T-helper 1 cell (primary cell): ENCODE results near the gene LCN1.
"Not testable (repeated sequence)": the region's sequence is repeated elsewhere in the genome, so short reads cannot be mapped to it uniquely, and the experiment has no call there.

ENCODE experiments used
- DNase-seq, 5 donors: peaks; one replicate each; pipeline ENCODE4 v3.0.0-alpha.2; 2012 to 2020

Gene LCN1

DNA sequence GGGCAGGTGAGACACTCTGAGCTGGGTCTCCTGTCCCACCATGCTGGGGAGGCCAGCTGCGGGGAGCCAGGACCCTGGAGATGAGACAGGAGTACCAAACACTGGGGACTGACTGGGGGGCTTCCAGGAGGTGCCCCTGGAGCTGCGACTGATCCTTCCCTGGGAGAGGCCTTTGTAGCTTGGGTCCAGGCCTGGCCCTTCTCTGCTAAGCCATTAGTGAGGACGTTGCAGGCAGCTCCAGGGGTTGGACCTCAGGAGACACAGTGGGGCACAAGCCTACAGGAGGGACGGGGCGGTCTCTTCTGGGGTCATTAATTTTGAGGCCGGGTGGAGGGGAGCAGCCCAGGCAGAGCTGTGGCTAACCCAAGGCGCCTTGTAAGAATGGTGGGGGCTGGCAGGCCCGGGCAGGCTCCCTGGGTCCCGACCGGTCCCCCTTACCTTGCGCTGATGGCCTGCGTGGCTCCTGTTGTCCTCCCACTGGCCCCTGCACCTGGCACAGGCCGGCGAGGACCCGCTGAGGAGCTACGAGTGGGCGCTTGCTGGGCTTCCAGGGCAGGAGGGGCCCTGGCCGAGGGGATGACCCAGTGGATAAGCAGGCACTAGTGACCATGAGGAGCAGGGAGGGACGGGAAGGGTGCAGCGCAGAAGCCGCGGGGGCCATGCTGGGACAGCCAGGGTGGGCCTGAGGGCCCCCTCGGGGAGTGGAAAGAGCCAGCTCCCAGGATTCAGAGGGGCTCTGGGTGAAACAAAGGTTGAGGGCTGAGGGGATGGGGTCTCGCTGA lies 15.6 kb upstream of the LCN1 start:
- DNase-seq, result no peak

GRCh38 chr9:135506327-135507103 lies 14.7 kb upstream of the LCN1 start:
- DNase-seq, result no peak

DNA sequence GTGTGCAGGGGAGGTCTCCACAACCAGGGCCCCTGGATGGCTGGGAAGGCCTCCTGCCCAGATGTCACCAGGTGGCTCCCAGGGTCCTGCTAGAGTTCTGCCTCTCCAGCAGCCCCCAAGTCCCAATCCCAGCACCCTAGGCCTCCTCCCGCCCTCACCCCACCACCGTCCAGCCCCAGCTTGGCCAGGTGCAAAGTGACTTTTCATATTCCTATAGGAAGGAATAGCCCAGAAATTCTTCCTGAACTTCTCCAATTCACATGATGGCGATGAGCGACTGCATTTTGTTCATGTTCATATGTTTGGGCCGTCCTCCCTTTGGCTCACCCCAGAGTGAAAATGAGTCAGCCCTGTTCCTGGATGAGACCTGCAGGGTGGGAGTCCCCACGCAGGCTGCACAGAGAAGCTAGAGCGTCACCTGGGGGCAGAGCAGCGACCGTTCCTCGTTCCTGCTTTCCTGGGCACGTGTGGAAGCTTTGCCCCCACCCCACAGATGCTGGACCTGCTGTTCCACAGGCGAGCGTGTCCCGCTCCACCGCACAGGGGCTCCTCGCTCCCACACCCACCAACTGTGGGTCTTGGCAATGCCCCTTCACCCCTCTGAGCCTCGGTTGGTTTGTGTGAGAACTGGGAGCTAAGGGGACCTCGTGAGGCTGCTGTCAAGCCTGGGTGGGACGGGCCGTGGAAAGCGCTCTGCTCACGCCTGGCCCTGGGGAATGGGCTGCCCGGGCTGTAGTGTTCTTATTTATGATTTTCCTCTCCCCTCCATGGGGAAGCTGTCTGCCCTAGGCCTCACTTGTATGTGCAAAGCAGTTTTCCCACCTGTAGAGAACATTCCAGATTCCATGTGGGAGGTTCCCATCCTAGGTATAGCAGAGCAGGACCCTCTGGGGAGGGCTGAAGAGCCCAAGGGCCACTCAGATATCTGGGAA lies 13.9 kb upstream of the LCN1 start:
- DNase-seq, result no peak

DNA sequence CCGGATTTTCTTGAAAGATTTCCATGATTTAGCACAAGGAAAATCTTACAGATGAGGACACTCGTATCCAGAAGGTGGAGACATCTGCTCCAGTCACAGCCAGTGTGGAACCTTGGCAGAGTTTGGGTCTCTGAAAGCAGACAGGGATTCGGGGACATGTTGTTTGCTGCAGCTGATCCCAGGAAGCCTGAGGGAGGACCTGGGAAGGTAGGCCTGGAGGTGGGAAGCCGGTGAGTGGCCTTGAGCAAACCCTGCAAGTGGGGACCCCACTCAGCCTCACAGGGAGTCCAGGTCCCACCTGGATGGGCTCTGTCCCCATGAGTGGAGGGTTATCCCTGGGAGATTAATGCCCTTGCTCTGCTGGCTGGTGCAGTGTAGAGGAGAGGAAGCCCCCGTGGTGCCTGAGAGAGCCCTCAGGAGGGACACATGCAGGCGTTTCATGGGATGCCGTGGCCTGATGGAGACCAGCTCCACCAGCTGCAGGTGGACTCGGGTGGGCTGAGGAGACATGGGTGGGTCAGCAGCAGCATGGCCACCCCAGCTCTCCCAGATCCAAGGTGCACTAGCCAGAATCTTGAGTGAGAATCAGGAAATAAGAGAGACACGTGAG lies 12.9 kb upstream of the LCN1 start:
- DNase-seq, result no peak

DNA sequence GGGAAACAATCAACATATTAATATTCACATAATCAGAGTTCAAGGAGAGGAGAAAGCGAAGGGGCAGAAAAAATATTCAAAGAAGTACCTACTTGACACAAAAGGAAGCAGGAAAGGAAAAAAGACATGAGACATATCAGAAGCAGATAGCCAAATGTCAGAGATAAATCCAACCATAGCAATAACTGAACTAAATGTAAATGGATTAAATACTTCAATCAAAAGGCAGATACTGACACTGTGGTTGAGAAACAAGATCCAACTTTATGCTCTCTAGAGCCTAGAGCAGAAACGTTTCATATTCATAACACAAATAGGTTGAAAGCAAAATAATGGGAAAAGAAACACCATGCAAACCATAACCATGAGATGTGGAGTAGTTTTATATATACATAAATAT lies 11.8 kb upstream of the LCN1 start:
- DNase-seq, result no peak

DNA sequence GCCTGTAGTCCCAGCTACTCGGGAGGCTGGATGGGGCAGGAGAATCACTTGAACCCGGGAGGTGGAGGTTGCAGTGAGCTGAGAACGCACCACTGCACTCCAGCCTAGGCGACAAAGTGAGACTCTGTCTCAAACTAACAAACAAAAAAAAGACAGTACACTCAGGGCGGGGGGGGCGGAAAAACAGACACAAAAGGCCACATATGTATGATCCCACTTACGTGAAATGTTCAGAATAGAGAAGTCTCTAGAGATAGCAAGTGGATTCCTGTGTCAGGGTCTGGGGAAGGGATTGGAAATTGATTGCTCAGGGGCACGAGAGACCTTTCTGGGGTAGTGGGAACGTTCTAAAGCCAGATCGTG lies 9.0 kb upstream of the LCN1 start:
- DNase-seq, result no peak

DNA sequence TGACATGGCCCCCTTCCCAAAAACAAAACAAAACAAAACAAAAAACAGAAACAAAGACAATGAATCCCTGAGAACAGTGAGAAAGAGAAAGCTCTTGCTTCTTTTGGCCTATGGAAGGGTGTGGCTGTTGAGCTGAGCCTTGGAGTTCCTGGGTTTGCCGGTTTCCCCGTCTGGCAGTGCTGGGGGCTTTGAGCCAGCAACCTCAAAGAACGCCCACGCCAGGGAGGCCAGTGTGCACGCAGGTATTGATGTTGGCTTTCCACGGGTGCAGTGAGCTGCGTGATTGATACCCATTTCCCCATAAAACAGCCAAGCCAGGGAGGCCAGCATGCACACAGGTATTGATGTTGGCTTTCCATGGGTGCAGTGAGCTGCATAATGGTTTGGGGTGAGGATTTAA lies 8.3 kb upstream of the LCN1 start:
- no peak for DNase-seq

GRCh38 chr9:135513351-135513846 lies 7.8 kb upstream of the LCN1 start:
- no peak for DNase-seq

GRCh38 chr9:135513906-135514305 lies 7.3 kb upstream of the LCN1 start:
- DNase-seq, result not testable (repeated sequence)

DNA sequence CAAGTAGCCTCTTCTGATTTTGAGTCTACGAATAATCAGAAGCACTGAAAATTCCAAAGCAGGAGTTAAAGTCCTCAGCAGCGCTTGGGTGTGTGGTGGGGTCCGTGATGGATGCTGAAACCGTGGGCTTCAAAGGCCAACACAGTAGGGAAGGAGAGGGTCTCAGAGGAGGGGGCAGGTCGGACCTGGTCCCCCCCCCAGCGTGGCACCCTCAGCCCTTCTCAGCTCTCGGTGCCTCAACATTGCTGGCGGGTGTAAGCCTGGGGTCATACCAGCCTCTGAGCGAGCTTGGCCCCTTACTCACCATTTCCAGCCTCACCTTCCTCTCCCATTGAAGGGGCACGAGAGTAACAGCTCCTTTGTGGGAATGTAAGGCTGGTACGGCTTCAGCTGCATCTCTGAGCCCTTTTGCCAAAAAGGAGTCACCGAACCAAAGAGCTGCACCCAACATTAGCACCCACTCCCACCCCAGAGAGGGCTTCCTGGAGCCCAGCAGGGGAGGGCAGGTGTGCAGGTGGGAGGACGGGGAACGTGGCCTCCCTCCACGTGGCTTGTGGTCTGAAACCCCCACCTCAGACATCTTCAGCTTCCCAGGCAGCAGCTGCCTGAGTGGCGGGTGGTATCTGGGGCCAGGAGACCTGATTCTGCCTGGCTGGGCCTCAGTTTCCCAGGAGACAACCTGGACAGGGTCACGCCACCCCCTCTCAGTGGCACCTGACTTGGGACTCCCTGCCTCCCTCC lies 6.7 kb upstream of the LCN1 start:
- no peak for DNase-seq

DNA sequence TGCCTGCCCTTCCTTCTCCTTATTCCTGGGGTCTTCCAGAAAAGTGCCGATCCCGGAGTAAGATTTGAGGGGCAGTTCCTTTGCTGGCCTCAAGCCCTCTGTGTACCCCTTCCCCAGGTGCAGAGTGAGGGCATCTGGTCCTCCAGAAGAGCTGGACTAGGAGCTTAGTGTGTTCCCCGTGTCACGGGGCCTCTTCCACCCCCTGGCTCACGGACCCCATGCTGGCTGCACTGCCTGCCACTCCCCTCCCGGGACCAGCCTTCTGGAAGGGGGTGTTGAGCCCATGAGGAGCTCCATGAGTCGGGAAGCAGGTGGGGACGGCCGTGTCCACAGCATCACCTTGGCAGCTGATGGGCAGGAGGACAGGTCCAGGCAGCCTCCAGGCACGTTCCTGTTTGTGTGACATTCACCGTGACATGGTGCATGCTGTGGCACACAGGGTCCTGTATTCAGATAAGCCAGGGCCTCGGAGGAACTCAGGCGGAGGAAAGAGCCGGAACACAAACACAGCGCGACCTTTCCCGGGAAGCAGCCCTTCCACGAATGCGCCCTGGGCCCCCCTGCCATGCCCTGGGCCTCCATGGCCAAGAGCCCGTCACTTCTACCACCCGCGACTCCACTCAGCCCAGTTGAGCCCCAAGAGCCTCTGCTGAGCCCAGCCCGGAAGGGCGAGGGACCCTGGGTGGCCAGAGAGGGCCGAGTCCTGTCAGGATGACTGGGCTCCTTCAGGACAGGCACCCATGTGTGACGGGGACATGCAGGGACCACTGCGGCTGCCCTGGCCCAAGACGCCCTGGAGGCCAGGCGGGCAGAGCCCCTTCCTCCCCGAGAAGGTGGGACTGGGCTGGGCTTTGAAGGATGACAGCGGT lies 5.9 kb upstream of the LCN1 start:
- no peak for DNase-seq

DNA sequence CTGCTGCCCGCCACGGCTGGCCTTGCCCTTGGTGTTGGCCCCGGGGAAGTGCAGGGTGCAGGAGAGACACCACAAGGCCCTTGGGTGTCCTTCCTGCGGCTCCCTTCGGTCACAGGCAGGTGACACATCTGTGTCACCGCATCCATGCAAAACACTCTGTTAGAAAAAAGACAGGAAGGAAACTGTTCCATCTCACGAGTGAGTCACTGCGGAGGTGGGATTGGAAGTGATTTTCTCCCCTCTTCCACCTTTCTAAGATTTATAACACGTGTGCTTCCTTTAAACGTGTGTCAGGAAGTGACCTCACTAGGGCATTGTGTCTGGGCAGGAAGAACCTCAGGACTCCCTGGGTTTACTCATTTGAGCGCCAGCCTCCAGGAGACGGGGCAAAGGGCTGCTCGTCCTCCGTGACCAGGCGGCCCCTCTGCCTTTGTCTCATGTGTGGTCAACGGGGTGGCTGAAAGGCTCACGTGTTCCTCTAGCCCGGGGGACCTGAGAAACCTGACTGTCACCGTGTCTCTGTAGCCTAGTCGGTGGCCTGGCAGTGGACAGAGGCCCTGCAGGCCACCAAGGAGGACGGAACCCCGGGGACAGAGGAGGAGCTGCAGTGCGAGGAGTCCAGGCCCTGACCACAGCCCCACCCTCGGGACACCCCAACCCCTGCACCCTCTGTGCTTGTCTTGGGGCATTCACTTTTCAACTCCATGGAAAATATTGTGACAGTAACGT lies 4.9 kb upstream of the LCN1 start:
- DNase-seq, result no peak

- DNase-seq, result no peak
These were observed 3.8 kb upstream of the LCN1 start for GRCh38 chr9:135517407-135517822.

- DNase-seq, result no peak
These were observed 1.9 kb upstream of the LCN1 start for GRCh38 chr9:135519179-135519971.

DNA sequence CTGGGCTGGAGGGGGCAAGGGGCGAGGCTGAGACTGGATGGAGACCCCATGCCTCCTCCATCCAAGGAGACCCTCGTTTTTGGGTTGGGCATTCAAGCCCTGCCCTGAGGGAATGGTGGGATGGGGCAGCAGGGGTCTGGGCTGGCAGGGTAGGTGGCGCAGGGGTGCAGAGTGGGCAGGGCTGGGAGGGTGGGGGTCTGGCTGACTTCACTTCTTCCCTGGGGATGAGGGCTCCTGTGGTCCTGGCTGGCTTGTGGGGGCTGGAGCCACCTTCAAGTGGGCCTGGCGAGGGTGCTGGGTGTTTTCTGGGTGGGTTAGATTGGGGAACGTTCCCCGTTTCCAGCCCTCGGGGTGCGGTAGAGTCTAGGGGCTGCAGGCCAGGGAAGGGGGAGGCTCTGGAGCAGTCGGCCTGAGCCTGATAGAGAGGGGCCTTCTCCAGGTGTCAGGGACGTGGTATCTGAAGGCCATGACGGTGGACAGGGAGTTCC lies 412 bp downstream of the LCN1 start:
- no peak for DNase-seq

DNA sequence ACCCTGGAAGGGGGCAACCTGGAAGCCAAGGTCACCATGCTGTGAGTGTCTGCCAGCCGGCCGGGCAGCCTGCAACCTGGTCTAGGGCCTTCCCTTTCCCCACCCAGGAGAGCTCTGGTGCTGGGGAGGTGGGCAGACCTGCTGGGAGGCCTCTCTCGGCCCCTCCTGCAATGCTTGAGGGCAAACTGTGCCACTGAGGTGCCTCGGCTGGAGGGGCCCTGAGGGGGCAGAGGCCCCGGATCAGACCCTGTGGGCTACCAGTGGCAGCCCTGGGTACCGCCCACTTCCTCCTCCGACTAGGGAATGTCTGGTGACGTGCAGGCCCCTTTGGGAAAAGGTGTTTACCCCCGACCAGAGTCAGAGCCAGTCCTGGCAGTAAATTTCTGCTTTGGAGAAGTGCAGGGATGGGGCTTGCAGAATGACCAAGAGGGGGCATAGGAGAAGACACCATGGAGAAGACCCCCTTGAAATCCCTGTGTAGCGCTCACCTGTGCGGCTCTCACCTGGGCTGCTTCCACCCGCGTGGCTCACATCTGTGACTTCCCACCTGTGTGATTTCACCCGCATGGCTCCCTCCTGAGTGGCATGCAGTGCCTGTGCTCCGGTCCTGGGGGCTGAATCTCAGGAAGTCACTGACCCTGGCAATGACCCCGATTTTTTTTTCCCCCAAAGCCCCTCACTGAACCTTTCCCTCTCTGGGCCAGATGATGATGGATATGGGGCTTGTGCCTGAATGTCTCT lies 1.1 kb downstream of the LCN1 start:
- no peak for DNase-seq

DNA sequence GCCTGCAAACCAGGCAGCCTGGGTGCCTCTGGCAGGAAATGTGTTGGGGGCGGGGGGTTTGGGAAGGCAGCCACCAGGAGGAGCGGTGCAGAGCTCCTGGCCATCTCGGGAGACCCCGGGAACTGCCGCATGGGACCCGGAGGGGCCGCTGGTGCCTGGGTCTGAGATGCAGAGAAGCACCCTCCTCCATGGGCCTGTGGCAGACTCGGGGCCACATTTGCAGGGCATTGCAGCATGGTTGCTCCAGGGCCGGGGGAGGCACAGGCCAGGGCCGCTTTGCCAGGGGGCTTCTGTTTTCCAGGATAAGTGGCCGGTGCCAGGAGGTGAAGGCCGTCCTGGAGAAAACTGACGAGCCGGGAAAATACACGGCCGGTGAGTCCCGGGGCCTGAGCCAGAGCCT lies 1.7 kb downstream of the LCN1 start:
- no peak for DNase-seq

DNA sequence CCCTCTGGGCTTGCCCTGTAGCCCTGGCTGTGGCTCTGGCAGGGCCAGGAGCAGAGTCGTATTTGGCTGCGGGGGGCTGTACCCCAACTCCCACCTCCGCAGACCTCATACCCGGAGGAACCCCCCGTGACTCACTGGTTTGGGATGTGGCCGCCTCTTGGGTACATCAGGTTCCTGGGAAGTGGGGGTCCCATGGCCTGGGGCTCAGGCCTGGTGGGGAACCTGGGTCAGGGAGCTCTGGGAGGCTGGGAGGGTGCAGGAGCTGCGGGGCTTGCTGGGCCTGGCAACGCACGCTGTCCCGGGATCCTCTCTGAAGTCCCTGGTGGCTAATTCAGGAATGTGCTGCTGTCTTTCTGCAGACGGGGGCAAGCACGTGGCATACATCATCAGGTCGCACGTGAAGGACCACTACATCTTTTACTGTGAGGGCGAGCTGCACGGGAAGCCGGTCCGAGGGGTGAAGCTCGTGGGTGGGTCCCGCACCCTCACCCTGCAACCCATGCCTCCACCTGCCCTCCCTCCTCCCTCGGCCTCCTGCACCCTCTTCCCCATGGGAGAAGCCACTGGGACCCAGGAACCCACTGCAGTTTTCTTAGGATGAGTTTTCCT lies 2.4 kb downstream of the LCN1 start:
- DNase-seq, result no peak
